ENCODE results near the gene DNAAF6.

DNAAF6 gene

DNA sequence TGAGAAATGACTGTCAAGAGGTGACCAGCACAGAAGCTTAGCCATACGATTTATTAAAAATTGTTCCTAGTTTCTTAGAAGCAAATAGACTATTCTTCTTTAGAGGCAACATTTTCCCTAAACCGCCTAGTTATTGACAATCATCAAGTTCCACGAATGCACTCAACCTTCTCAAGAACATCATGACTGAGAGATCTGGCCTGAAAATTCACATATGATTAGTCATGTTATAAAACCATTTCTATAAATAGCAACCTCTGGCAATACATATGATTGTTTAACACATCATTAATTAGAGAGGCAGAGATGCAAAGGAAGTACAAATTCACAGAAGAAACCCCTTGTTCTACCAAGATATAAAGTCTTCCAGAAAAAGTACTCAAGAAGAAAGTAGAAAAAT lies 6.9 kb upstream of the DNAAF6 start:
- TF ChIP-seq EZH2phosphoT487 (IDR thresholded peaks at IDR 0.05; ENCODE audit: low read depth) (no peak), CTCF (IDR thresholded peaks at IDR 0.05; ENCODE audit: low read depth, low read length) (no peak)
- no peak overlapping the region for H3K4me3 ChIP-seq (ENCODE audit: low read length)
- H3K36me3 ChIP-seq (replicated peaks; ENCODE audit: low read depth, low read length) = no peaks in the 10 kb centered on the region
- H3K79me2 ChIP-seq (ENCODE audit: low read length) = no peaks in the 10 kb centered on the region
- H3K27ac ChIP-seq (ENCODE audit: low read length) = no peak overlapping the region
- H3K9me3 ChIP-seq (ENCODE audit: insufficient read depth, low read length) = no peaks in the 10 kb centered on the region
- no peak overlapping the region for H2AFZ ChIP-seq (ENCODE audit: low read depth, low read length)
- H3K9ac ChIP-seq (ENCODE audit: low read length) = no peak overlapping the region
- peaks cover 5% of the 10 kb centered on the region; the same call in 1 of the 2 replicates for H3K4me1 ChIP-seq (ENCODE audit: low read length)
- H3K4me2 ChIP-seq (ENCODE audit: low read length) = no peak overlapping the region
- H4K20me1 ChIP-seq (ENCODE audit: insufficient read depth, low read length) = no peaks in the 10 kb centered on the region
- no peaks in the 10 kb centered on the region for H3K27me3 ChIP-seq (ENCODE audit: low read depth, low read length)

DNA sequence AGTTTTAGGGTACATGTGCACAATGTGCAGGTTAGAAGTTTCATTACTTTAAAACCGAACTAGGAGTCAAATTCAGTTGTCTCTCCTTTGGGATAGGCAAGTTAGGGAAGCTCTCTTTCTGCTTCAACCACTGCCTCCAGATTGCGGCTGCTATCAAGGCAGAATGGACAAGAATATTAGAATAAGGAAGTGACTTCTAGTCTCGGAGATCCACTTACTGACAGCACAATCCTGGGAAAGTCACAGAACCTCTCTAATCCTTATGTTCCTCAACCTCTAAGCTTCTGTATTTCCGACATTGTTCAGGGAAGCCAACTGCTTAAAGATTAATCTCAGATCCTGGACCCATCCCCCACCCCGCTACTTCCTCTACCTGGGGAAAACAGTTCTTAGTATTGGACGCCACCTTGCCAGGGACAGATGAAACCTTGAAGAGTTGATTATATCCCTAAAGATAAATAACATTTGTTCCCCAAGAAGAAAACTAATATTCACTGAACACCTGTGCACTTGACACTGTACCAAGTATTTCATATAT lies 2.3 kb upstream of the DNAAF6 start:
- no peaks in the 10 kb centered on the region for H4K20me1 ChIP-seq (ENCODE audit: insufficient read depth, low read length)
- 0 out of 2 replicates have a peak overlapping the region, but pooled peaks have one; percentile 13 for H3K9ac ChIP-seq (ENCODE audit: low read length)
- peaks cover 8% of the 10 kb centered on the region; the same call in 1 of the 2 replicates for H3K4me1 ChIP-seq (ENCODE audit: low read length)
- H3K4me2 ChIP-seq (ENCODE audit: low read length) = peak overlapping the region; percentile 85
- peak overlapping the region; percentile 71 for H3K4me3 ChIP-seq (ENCODE audit: low read length)
- H2AFZ ChIP-seq (ENCODE audit: low read depth, low read length) = peak overlapping the region; percentile 32
- no peak overlapping the region for H3K27ac ChIP-seq (ENCODE audit: low read length)
- TF ChIP-seq CTCF (IDR thresholded peaks at IDR 0.05; ENCODE audit: low read depth, low read length) (no peak), EZH2phosphoT487 (IDR thresholded peaks at IDR 0.05; ENCODE audit: low read depth) (no peak)
- no peaks in the 10 kb centered on the region for H3K79me2 ChIP-seq (ENCODE audit: low read length)
- H3K36me3 ChIP-seq (replicated peaks; ENCODE audit: low read depth, low read length) = no peaks in the 10 kb centered on the region
- no peaks in the 10 kb centered on the region for H3K9me3 ChIP-seq (ENCODE audit: insufficient read depth, low read length)
- H3K27me3 ChIP-seq (ENCODE audit: low read depth, low read length) = no peaks in the 10 kb centered on the region

DNA sequence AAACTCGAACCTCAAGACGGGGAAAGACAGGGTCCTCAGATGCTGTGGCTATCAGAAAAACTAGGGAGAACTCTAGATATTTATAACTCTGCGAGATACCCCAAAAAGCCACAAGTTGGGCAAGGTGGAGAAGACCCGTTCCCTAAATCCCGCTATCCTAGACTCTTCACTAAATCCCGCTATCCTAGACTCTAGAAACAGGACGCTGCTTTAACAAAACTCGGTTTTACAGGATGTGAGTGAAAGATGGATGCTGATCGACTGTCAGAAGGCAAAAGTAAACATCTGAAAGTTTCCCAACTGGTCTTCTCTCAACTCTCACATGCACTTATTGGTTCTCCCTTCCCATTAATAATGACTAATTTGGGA lies 270 bp downstream of the DNAAF6 start:
- Histone ChIP-seq H3K9ac (ENCODE audit: low read length) (no peak overlapping the region), H3K27ac (ENCODE audit: low read length) (no peak overlapping the region), H3K79me2 (ENCODE audit: low read length) (no peaks in the 10 kb centered on the region), H3K9me3 (ENCODE audit: insufficient read depth, low read length) (no peaks in the 10 kb centered on the region), H4K20me1 (ENCODE audit: insufficient read depth, low read length) (no peaks in the 10 kb centered on the region), H3K4me3 (ENCODE audit: low read length) (peak overlapping the region; percentile 94), H3K4me2 (ENCODE audit: low read length) (peak overlapping the region; percentile 77), H3K4me1 (ENCODE audit: low read length) (peaks cover 8% of the 10 kb centered on the region; the same call in 1 of the 2 replicates), H3K27me3 (ENCODE audit: low read depth, low read length) (no peaks in the 10 kb centered on the region), H3K36me3 (replicated peaks; ENCODE audit: low read depth, low read length) (no peaks in the 10 kb centered on the region), H2AFZ (ENCODE audit: low read depth, low read length) (no peak overlapping the region)
- TF ChIP-seq CTCF (IDR thresholded peaks at IDR 0.05; ENCODE audit: low read depth, low read length) (no peak), EZH2phosphoT487 (IDR thresholded peaks at IDR 0.05; ENCODE audit: low read depth) (no peak)

GRCh38 chrX:107207089-107207488 lies 678 bp downstream of the DNAAF6 start:
- no peaks in the 10 kb centered on the region for H3K36me3 ChIP-seq (replicated peaks; ENCODE audit: low read depth, low read length)
- H3K9ac ChIP-seq (ENCODE audit: low read length) = no peak overlapping the region
- no peaks in the 10 kb centered on the region for H4K20me1 ChIP-seq (ENCODE audit: insufficient read depth, low read length)
- no peaks in the 10 kb centered on the region for H3K27me3 ChIP-seq (ENCODE audit: low read depth, low read length)
- H3K9me3 ChIP-seq (ENCODE audit: insufficient read depth, low read length) = no peaks in the 10 kb centered on the region
- no peaks in the 10 kb centered on the region for H3K79me2 ChIP-seq (ENCODE audit: low read length)
- no peak overlapping the region for H3K4me2 ChIP-seq (ENCODE audit: low read length)
- H2AFZ ChIP-seq (ENCODE audit: low read depth, low read length) = no peak overlapping the region
- no peak overlapping the region for H3K4me3 ChIP-seq (ENCODE audit: low read length)
- H3K4me1 ChIP-seq (ENCODE audit: low read length) = peaks cover 8% of the 10 kb centered on the region; the same call in 1 of the 2 replicates
- TF ChIP-seq CTCF (IDR thresholded peaks at IDR 0.05; ENCODE audit: low read depth, low read length) (no peak), EZH2phosphoT487 (IDR thresholded peaks at IDR 0.05; ENCODE audit: low read depth) (no peak)
- no peak overlapping the region for H3K27ac ChIP-seq (ENCODE audit: low read length)

Data from OCI-LY3 (cell line).